HepG2 (cell line): Measurements from ENCODE around the gene FAM120C. TPM values are rescaled to one million over a fixed set of nuclear protein-coding genes. Genes with fewer than 3 reads are reported as not detected.

ENCODE experiments used
- ATF1 ChIP-seq: IDR thresholded peaks from 2 replicates; pipeline ENCODE4 v1.6.1; 2016; ENCODE audit warnings: mild to moderate bottlenecking, control low read depth
- CREM ChIP-seq, 2 experiments: sonication (generic) in 1 of 2; formaldehyde crosslinking in 1 of 2; IDR thresholded peaks; 2 replicates each; pipeline versions ENCODE4 v1.4.0 to v1.6.1; 2016 to 2020; ENCODE audit warnings: antibody characterized with exemption in 1 of 2, mild to moderate bottlenecking in 1 of 2, missing genetic modification reagents in 1 of 2
- FOXJ3 ChIP-seq: sonication (generic); formaldehyde crosslinking; IDR thresholded peaks from 2 replicates; pipeline ENCODE4 v1.4.0; 2020; ENCODE audit warnings: missing genetic modification reagents, mild to moderate bottlenecking, borderline replicate concordance
- FOXP1 ChIP-seq, 2 experiments: fragments of 450-650 bp in 1 of 2; IDR thresholded peaks; 2 replicates each; pipeline ENCODE4 v1.6.1; 2017 to 2018; ENCODE audit warnings: antibody characterized with exemption in 1 of 2
- GATAD2A ChIP-seq: IDR thresholded peaks from 2 replicates; pipeline ENCODE4 v1.6.1; 2016
- GPN1 ChIP-seq: sonication (generic); formaldehyde crosslinking; IDR thresholded peaks from 2 replicates; pipeline ENCODE4 v1.5.1; 2020; ENCODE audit warnings: missing genetic modification reagents, borderline replicate concordance
- HDAC1 ChIP-seq: sonication (generic); formaldehyde crosslinking; IDR thresholded peaks from 2 replicates; pipeline ENCODE4 v1.5.1; 2020; ENCODE audit warnings: mild to moderate bottlenecking, missing genetic modification reagents
- ISL2 ChIP-seq: sonication (generic); formaldehyde crosslinking; IDR thresholded peaks from 2 replicates; pipeline ENCODE4 v1.5.0; 2020; ENCODE audit warnings: missing genetic modification reagents
- JUNB ChIP-seq: sonication (generic); formaldehyde crosslinking; IDR thresholded peaks from 2 replicates; pipeline ENCODE4 v1.8.0; 2022; ENCODE audit warnings: missing genetic modification reagents, mild to moderate bottlenecking, borderline replicate concordance
- MXI1 ChIP-seq: IDR thresholded peaks from 3 replicates; pipeline ENCODE4 v1.6.1; 2012; ENCODE audit warnings: low read depth, low read length, inconsistent platforms, borderline replicate concordance
- NCOR1 ChIP-seq: fragments of 200-600 bp; sonication (generic); IDR thresholded peaks from 2 replicates; pipeline ENCODE4 v1.7.0; 2017; ENCODE audit warnings: antibody characterized with exemption, low read length, borderline replicate concordance
- NR2C2 ChIP-seq: sonication (generic); formaldehyde crosslinking; IDR thresholded peaks from 2 replicates; pipeline ENCODE4 v1.4.0; 2020; ENCODE audit warnings: missing genetic modification reagents, mild to moderate bottlenecking, moderate library complexity, borderline replicate concordance
- RARA ChIP-seq: IDR thresholded peaks from 2 replicates; pipeline ENCODE4 v1.6.1; 2016; ENCODE audit warnings: missing genetic modification reagents, missing compliant biosample characterization
- RBAK ChIP-seq: sonication (generic); formaldehyde crosslinking; IDR thresholded peaks from 2 replicates; pipeline ENCODE4 v1.5.1; 2020; ENCODE audit warnings: mild to moderate bottlenecking, missing genetic modification reagents
- RXRB ChIP-seq: IDR thresholded peaks from 2 replicates; pipeline ENCODE4 v1.6.1; 2016; ENCODE audit warnings: borderline replicate concordance, missing genetic modification reagents, missing compliant biosample characterization
- SALL1 ChIP-seq: sonication (generic); formaldehyde crosslinking; IDR thresholded peaks from 2 replicates; pipeline ENCODE4 v1.8.0; 2022; ENCODE audit warnings: mild to moderate bottlenecking, missing genetic modification reagents
- SOX13 ChIP-seq, 3 experiments: fragments of 450-650 bp in 1 of 3; sonication (generic) in 1 of 3; formaldehyde crosslinking in 1 of 3; IDR thresholded peaks in 2 of 3; conservative IDR thresholded peaks in 1 of 3; 2 replicates each; pipeline versions ENCODE4 v1.5.0 to v1.6.1; 2016 to 2020; ENCODE audit warnings: antibody characterized with exemption in 1 of 3, mild to moderate bottlenecking in 1 of 3, missing compliant biosample characterization in 1 of 3, missing genetic modification reagents in 1 of 3, moderate library complexity in 1 of 3
- SOX5 ChIP-seq: IDR thresholded peaks from 2 replicates; pipeline ENCODE4 v1.6.1; 2016; ENCODE audit warnings: borderline replicate concordance
- ZBTB1 ChIP-seq: sonication (generic); formaldehyde crosslinking; IDR thresholded peaks from 2 replicates; pipeline ENCODE4 v1.4.0; 2020; ENCODE audit warnings: missing genetic modification reagents, borderline replicate concordance
- ZNF160 ChIP-seq: sonication (generic); formaldehyde crosslinking; IDR thresholded peaks from 2 replicates; pipeline ENCODE4 v1.8.0; 2022; ENCODE audit warnings: mild to moderate bottlenecking, inconsistent platforms, missing genetic modification reagents
- ZNF331 ChIP-seq: sonication (generic); formaldehyde crosslinking; IDR thresholded peaks from 2 replicates; pipeline ENCODE4 v1.4.0; 2020; ENCODE audit warnings: missing genetic modification reagents
- ZNF670 ChIP-seq: sonication (generic); formaldehyde crosslinking; IDR thresholded peaks from 2 replicates; pipeline ENCODE4 v1.8.0; 2022; ENCODE audit warnings: mild to moderate bottlenecking, missing genetic modification reagents, borderline replicate concordance
- polyA plus RNA-seq, 8 experiments: library from polyadenylated mRNA; depleted of rRNA in 3 of 8; stranded (reverse) in 7 of 8; unstranded in 1 of 8; fragments of >200 nt; fragmentation: Illumina TruSeq in 4 of 8; extraction: Trizol in 4 of 8; gene quantifications; 2 replicates each; pipeline versions ENCODE4 v1.2.1 to v1.2.3, GENCODE V29; 2011 to 2016; ENCODE audit warnings: low read depth in 4 of 8, missing spikeins in 1 of 8, mixed read lengths in 1 of 8; ENCODE audit not compliant: insufficient read depth in 1 of 8
- total RNA-seq, 5 experiments: library from RNA; depleted of rRNA; stranded (reverse); fragments of >200 nt; fragmentation: Illumina TruSeq; extraction: Trizol; gene quantifications; 2 replicates each; pipeline ENCODE4 v1.2.3, GENCODE V29; 2016; ENCODE audit warnings: low read depth in 1 of 5
- TF ChIP-seq, protein P1 (sequence below): sonication (generic); formaldehyde crosslinking; IDR thresholded peaks from 2 replicates; pipeline ENCODE4 v1.4.0; 2020; ENCODE audit warnings: missing genetic modification reagents
- TF ChIP-seq, protein P2 (sequence below), 2 experiments: fragments of 450-650 bp in 1 of 2; sonication (generic) in 1 of 2; formaldehyde crosslinking; IDR thresholded peaks; 2 replicates each; pipeline versions ENCODE4 v1.5.0 to v1.8.0; 2020 to 2022; ENCODE audit warnings: mild to moderate bottlenecking in 1 of 2, missing genetic modification reagents in 1 of 2
- TF ChIP-seq, protein P3 (sequence below): sonication (generic); formaldehyde crosslinking; IDR thresholded peaks from 2 replicates; pipeline ENCODE4 v1.4.0; 2020; ENCODE audit warnings: missing genetic modification reagents

The FAM120C gene
- total and polyA plus RNA-seq, 2 of the 13 experiments (the other 11 are each of a cell fraction or from before 2014, with no cell fraction given) = 4.6 to 7.4 TPM

DNA sequence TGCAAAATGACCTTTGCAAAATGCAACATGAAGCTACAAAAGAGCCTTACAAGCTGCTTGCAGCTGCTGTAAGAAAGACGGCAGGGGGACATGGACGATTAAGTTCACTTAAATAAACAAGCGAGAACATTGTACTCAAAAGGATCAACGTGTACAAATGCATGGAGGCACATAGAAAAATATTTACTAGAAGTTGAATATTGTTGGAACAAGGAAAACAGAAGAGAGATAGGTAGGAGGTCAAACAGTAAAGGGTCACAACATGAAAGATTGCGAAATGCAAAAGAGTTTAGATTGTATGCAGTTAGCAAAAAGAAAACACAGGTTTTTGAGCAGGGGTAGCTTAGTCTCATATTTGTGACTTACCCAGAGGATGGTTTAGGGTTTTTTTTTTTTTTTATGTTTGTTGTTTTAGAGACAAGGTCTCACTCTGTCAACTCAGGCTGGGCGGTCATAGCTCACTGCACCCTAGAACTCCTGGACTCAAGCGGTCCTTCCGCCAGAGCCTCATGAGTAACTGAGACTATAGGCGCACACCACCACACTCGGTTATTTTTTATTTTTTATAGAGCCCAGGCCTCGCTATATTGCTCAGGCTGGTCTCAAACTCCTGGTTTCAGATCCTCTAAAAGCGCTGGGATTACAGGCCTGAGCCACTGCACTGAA, 137.4 kb downstream of the FAM120C start (continued):
- TF ChIP-seq, protein P1, sequence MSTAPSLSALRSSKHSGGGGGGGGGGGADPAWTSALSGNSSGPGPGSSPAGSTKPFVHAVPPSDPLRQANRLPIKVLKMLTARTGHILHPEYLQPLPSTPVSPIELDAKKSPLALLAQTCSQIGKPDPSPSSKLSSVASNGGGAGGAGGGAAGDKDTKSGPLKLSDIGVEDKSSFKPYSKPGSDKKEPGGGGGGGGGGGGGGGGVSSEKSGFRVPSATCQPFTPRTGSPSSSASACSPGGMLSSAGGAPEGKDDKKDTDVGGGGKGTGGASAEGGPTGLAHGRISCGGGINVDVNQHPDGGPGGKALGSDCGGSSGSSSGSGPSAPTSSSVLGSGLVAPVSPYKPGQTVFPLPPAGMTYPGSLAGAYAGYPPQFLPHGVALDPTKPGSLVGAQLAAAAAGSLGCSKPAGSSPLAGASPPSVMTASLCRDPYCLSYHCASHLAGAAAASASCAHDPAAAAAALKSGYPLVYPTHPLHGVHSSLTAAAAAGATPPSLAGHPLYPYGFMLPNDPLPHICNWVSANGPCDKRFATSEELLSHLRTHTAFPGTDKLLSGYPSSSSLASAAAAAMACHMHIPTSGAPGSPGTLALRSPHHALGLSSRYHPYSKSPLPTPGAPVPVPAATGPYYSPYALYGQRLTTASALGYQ (CRISPR knock-in tag) = peak; percentile 57; the same call in 1 of the 2 replicates
- TF ChIP-seq GPN1 (CRISPR knock-in tag) (no peak), ZNF160 (CRISPR knock-in tag) (no peak), RARA (CRISPR knock-in tag) (peak; percentile 94), ZBTB1 (CRISPR knock-in tag) (no peak), HDAC1 (peak; percentile 11; the same call in 1 of the 2 replicates), CREM (IDR thresholded peaks at IDR 0.05) (peak; percentile 66), CREM (CRISPR knock-in tag; IDR thresholded peaks at IDR 0.05) (no peak), SOX13 (IDR thresholded peaks at IDR 0.05) (no peak), SOX13 (CRISPR knock-in tag; conservative IDR thresholded peaks at IDR 0.05 in 1 of 2, IDR thresholded peaks at IDR 0.05 in 1 of 2) (peak in 1 of 2 experiments; percentile 77; a peak in 2 of 4 replicates), ISL2 (CRISPR knock-in tag) (0 out of 2 replicates have a peak, but pooled peaks have one; percentile 30), SALL1 (CRISPR knock-in tag) (peak; percentile 28; the same call in 1 of the 2 replicates), FOXP1 (IDR thresholded peaks at IDR 0.05) (peak; percentile 47; the same call in 1 of the 2 replicates), FOXP1 (CRISPR knock-in tag; IDR thresholded peaks at IDR 0.05) (peak; percentile 86), ATF1 (no peak), FOXJ3 (CRISPR knock-in tag) (peak; percentile 77; the same call in 1 of the 2 replicates), JUNB (CRISPR knock-in tag) (no peak), RXRB (CRISPR knock-in tag) (peak; percentile 88), MXI1 (peak; percentile 28; the same call in 1 of the 3 replicates), ZNF331 (peak; percentile 15; the same call in 1 of the 2 replicates), RBAK (CRISPR knock-in tag) (peak; percentile 20; the same call in 1 of the 2 replicates), NR2C2 (CRISPR knock-in tag) (peak; percentile 33; the same call in 1 of the 2 replicates), NCOR1 (peak; percentile 28; the same call in 1 of the 2 replicates), GATAD2A (CRISPR knock-in tag) (peak; percentile 36; the same call in 1 of the 2 replicates), ZNF670 (no peak), SOX5 (CRISPR knock-in tag) (peak; percentile 76; the same call in 1 of the 2 replicates)
- TF ChIP-seq, protein P2, sequence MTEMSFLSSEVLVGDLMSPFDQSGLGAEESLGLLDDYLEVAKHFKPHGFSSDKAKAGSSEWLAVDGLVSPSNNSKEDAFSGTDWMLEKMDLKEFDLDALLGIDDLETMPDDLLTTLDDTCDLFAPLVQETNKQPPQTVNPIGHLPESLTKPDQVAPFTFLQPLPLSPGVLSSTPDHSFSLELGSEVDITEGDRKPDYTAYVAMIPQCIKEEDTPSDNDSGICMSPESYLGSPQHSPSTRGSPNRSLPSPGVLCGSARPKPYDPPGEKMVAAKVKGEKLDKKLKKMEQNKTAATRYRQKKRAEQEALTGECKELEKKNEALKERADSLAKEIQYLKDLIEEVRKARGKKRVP (CRISPR knock-in tag; IDR thresholded peaks at IDR 0.05) = 0 out of 4 replicates have a peak, but pooled peaks of 1 of the 2 experiments have one; percentile 19
- TF ChIP-seq, protein P3, sequence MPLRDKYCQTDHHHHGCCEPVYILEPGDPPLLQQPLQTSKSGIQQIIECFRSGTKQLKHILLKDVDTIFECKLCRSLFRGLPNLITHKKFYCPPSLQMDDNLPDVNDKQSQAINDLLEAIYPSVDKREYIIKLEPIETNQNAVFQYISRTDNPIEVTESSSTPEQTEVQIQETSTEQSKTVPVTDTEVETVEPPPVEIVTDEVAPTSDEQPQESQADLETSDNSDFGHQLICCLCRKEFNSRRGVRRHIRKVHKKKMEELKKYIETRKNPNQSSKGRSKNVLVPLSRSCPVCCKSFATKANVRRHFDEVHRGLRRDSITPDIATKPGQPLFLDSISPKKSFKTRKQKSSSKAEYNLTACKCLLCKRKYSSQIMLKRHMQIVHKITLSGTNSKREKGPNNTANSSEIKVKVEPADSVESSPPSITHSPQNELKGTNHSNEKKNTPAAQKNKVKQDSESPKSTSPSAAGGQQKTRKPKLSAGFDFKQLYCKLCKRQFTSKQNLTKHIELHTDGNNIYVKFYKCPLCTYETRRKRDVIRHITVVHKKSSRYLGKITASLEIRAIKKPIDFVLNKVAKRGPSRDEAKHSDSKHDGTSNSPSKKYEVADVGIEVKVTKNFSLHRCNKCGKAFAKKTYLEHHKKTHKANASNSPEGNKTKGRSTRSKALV (CRISPR knock-in tag) = no peak
